Adipose tissue (tissue), 3 donors: Measurements from ENCODE around the gene SCGB1C2. TPM values are rescaled to one million over a fixed set of nuclear protein-coding genes. Genes with fewer than 3 reads are reported as not detected.

Experiments used
- H3K27ac ChIP-seq: one replicate; pipeline ENCODE4 v1.5.1; 2013; ENCODE audit warnings: low read depth, low read length
- WGBS, 3 donors: extraction: QIAGEN DNeasy Blood & Tissue Kit; methylation state at CpG; one replicate each; pipeline ENCODE4 v1.1.7; 2013; 5-methylcytosine and 5-hydroxymethylcytosine counted together
- polyA plus RNA-seq, 3 donors: library from polyadenylated mRNA; stranded (reverse); fragments of 200-250 nt; gene quantifications; one replicate each; pipeline ENCODE4 v1.2.3, GENCODE V29; 2013
- donor health status: healthy with polysubstance abuse.
- donor health status: Bipolar disorder and iron deficiency.
- donor health status: healthy.

Gene SCGB1C2
- polyA plus RNA-seq, 3 donors = 0.43 TPM; not detected in 2

DNA sequence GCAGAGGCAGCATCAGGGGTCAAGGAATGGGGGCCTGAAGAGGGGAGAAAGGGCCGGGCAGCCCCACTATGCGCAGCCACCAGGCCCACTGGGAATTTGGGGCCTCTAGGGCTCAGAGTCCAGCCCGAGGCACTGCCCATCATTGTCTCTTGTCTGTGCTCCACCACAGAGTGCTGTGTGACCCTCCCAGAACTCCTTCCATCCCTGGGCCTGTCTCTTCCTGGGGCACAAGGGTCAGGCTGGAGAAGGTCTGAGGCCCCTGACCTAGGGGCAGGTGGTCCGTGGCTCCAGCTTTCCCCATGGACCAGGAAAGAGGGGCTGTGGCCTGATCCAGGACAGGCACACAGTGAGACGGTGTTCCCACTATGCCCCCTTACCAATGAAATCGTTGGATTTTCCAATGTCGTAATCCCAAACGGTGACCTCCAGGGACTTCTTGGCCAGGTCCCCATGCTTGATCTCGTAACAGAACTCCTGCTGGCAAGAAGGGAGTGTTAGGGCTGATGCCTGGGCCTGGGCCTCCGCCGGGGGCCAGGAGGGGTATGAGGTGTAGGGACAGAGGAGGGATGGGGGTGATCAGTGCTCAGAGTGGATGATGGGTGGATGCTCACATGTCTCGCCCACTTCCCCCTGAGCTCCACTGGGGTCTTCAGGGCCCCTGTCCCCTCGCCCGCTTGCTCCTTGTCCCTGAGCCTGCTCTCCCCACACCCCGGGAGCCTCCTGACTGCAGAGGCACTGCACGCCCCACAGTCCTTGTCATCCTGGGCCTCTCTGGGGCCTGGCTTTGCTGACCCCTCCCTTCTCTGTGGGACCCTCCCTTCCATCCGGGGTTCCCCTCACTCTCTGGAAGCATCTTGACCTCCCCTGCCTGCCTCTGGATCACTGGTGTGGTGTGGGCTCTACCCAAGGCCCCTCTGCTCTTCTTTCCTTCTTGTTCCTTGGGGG is 10.7 kb downstream of the SCGB1C2 start:
- 85 to 90% (median 88%) methylated on average over 17 of the region's 17 CpGs for WGBS, 3 donors
- no peak overlapping the region for H3K27ac ChIP-seq

- 75 to 88% (median 88%) methylated on average over 10 to 11 of the region's 11 CpGs for WGBS, 3 donors
- no peak overlapping the region for H3K27ac ChIP-seq
Observed at GRCh38 chr17:148757-149156, 11.4 kb downstream of the SCGB1C2 start.

DNA sequence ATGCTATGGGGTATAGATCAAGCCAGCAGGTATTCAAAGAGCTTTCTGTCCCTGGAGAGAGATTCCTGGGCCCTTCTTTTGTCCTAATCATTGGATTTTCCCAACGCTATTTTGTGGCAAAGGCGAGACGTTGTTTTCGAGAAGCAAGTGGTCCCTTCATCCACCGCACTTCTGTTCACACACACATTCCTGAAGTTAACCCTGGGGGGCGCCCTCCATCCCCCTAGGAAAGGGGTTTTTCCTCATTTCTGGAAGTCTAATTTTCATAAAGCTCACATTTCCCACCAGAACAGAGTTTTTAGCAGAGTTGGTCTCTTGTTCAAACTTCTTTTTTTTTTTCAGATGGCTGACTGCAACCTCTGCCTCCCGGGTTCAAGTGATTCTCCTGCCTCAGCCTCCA is 11.9 kb downstream of the SCGB1C2 start:
- 89 to 92% (median 91%) methylated on average over 7 of the region's 7 CpGs for WGBS, 3 donors
- H3K27ac ChIP-seq = no peak overlapping the region

GRCh38 chr17:149897-150584 is 12.7 kb downstream of the SCGB1C2 start:
- no peak overlapping the region for H3K27ac ChIP-seq
- WGBS, 3 donors = 82 to 91% (median 86%) methylated on average over 9 of the region's 9 CpGs

DNA sequence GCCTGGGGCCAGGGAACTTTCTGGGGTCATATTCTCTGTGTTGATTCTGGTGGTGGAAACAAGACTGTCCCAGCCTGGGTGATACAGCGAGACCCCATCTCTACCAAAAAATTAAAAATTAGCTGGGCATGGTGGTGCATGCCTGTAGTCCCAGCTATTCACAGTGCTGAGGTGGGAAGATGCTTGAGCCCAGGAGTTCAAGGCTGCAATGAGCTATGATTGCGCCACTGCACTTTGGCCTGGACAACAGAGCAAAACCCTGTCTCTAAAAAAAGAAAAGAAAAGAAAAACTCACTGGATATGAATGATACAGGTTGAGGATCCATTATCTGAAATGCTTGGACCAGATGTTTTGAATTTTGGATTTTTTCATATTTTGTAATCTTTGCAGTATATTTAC is 13.6 kb downstream of the SCGB1C2 start:
- WGBS, 3 donors = 95 to 98% (median 97%) methylated on average over 2 of the region's 2 CpGs
- H3K27ac ChIP-seq = no peak overlapping the region

- 84 to 89% (median 87%) methylated on average over 25 to 26 of the region's 26 CpGs for WGBS, 3 donors
- H3K27ac ChIP-seq = no peak overlapping the region
Observed at GRCh38 chr17:151886-152859, 14.8 kb downstream of the SCGB1C2 start.

DNA sequence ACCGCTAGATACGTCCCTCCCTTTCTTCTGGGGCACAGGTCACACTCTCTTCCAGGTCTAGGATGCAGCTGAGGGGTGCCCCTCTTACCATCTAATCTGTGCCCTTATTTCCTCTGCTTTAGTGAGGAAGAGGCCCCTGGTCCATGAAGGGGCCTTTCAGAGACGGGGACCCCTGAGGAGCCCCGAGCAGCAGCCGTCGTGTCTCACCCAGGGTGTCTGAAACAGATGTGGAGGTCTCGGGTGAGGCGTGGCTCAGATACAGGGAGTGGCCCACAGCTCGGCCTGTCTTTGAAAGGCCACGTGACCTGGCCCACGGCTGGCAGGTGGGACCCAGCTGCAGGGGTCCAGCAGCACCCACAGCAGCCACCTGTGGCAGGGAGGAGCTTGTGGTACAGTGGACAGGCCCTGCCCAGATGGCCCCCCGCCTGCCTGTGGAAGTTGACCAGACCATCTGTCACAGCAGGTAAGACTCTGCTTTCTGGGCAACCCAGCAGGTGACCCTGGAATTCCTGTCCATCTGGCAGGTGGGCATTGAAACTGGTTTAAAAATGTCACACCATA is 15.6 kb downstream of the SCGB1C2 start:
- WGBS, 3 donors = 83 to 90% (median 89%) methylated on average over 12 of the region's 12 CpGs
- no peak overlapping the region for H3K27ac ChIP-seq

DNA sequence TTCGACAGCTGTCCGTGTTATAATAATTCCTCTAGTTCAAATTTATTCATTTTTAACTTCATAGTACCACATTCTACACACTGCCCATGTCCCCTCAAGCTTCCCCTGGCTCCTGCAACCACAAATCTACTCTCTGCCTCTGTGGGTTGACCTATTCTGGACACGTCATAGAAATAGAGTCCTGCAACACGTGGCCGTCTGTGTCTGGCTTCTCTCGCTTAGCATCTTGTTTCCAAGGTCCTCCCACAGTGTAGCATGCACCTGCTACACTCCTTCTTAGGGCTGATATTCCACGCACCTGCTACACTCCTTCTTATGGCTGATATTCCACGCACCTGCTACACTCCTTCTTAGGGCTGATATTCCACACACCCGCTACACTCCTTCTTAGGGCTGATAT is 16.5 kb downstream of the SCGB1C2 start:
- H3K27ac ChIP-seq = no peak overlapping the region
- WGBS, 3 donors = 87 to 93% (median 88%) methylated on average over 9 of the region's 9 CpGs

DNA sequence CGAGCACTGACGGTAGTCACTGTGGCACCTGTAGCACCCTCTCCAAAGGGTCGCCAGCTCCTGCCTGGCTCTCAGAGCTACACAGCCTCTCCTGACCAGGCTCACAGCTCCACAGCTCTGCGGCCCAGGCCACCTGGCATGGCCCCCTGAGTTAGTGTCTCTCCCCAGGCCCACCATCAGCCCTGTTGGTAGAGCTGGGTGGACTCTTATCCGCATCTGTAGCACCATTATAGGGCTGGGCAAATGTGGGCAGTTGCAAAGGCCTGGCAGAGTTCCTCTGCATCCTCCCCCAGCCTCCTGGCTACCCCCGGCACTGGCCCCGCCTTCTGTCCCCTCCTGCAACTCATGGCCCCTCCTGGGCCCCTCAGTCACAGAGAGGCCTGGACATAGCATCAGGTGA is 18.2 kb downstream of the SCGB1C2 start:
- no peak overlapping the region for H3K27ac ChIP-seq
- 83 to 90% (median 87%) methylated on average over 7 of the region's 7 CpGs for WGBS, 3 donors

DNA sequence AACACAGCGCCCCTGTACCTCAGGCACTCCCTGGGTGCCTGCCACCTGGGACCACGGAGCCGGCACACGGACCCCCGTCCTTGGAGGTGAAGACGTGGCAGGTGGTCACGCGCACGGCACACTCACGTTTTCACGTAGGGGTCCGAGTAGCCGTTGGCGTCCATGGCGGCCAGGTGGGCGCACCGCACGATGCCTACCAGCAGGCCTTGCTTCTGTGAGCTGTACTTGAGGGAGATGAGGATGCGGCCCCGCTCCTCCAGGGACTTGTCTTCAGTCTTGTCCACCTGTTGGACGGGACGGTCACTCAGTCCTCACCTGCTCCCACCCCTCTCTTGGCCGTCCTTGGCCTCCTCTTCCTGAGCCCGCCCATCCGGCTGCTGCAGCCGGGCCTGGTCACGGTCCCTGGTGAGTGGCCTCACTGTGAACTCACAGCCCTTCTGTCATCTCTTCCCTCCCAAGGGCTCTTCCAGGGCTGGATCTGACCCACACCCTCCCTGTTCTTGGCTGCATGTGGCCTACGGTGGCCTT is 18.8 kb downstream of the SCGB1C2 start:
- no peak overlapping the region for H3K27ac ChIP-seq
- WGBS, 3 donors = 91 to 94% (median 92%) methylated on average over 28 of the region's 28 CpGs

GRCh38 chr17:156946-157345 is 19.6 kb downstream of the SCGB1C2 start:
- H3K27ac ChIP-seq = no peak overlapping the region
- WGBS, 3 donors = 88 to 93% (median 90%) methylated on average over 19 of the region's 19 CpGs

DNA sequence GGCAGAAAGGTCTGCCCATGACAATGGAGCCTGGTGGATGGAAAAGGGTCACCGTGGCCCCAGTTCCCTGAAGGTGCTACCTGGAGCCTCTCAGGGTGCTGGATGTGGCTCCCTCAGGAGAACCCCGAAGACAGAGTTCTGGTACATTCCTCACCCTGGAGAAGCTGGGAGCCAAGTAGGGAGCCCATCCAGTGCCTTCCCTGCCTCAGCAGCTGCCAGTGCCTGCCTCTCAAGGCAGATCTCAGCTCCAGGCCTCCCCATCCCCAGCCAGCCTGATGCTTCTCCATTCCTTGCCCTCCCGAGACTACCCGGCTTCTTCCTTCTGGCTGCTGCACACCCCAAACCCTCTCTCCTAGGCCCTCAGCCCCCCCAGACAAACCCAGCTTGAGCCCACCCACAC is 20.5 kb downstream of the SCGB1C2 start:
- H3K27ac ChIP-seq = no peak overlapping the region
- 92 to 97% (median 93%) methylated on average over 4 of the region's 4 CpGs for WGBS, 3 donors

DNA sequence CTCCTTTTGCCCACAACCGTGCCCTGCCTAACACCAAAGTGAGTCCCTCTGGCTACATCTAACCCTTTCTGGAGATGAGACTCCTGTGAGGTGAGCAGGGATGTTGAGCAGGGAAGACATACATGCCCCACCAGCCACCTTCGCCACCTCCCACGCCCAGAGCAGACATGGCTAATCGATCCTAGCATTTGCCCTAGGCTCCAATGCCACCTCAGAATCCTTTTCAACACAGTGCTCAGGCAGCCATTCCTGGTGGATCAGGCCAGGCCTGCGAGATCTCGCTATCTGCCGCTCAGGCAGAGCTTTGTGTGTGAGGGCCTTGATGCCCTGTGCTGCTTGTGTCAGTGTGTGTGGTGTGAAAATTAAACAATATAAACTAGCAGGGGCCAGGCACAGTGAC is 21.0 kb downstream of the SCGB1C2 start:
- no peak overlapping the region for H3K27ac ChIP-seq
- 96 to 98% (median 96%) methylated on average over 7 of the region's 7 CpGs for WGBS, 3 donors

DNA sequence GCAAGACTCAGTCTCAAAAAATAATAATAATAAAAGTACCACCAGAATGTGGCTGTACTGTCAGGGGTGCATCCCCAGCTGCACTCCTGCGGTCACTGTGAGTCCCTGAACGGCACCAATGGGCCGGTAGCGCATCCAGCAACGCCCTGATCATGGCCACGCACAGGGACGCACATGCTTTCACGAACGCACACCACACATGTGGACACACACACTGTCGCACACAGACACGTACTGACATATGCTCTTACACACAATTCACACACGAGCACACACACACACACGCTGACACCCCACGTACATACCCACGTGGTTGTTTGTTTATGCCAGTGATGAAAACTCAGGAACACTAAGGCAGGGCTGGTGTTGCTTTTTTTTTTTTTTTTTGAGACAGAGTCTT is 22.2 kb downstream of the SCGB1C2 start:
- H3K27ac ChIP-seq = no peak overlapping the region
- 95 to 97% (median 95%) methylated on average over 15 of the region's 15 CpGs for WGBS, 3 donors

- WGBS, 3 donors = 90 to 92% (median 91%) methylated on average over 11 to 13 of the region's 13 CpGs
- no peak overlapping the region for H3K27ac ChIP-seq
Observed at GRCh38 chr17:160336-160735, 23.0 kb downstream of the SCGB1C2 start.

DNA sequence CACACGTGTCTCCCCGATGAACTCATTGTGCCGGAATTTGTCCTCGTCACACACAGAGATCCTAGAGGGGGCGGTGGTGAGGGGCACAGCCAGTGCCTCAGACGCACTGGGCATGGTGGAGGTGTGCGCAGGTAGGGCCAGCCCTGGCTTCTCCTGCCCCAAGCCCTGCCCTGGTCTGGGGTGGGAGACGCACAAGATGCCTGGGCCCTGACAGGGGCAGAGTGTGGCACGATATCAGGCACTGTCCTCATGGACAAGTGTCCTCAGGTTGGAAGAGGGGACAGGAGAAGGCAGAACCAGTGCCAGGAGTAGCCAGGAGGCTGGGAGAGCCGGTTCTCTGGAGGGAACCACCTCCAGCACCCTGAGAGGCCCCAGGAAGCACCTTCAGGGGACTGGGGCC is 24.1 kb downstream of the SCGB1C2 start:
- H3K27ac ChIP-seq = no peak overlapping the region
- 89 to 94% (median 90%) methylated on average over 10 of the region's 10 CpGs for WGBS, 3 donors

DNA sequence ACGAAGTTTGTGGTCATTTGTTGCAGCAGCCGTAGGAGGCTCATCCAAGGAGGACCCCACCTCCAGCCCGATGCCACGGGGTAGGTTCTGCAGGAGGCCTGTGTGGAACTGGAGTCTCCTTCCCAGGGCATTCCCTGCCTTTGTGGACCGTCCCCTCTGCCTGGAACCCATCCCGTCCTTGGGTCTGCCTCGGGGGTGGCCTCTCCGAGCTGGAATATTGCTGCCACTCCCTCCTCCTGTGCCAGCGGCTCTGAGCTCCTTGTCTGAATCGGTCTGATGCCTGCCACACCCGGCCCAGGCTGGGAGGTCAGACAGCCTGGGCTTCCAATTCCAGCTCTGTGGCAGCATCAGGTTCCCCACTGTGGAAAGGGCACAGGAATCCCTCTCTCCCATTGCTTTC is 25.3 kb downstream of the SCGB1C2 start:
- H3K27ac ChIP-seq = no peak overlapping the region

DNA sequence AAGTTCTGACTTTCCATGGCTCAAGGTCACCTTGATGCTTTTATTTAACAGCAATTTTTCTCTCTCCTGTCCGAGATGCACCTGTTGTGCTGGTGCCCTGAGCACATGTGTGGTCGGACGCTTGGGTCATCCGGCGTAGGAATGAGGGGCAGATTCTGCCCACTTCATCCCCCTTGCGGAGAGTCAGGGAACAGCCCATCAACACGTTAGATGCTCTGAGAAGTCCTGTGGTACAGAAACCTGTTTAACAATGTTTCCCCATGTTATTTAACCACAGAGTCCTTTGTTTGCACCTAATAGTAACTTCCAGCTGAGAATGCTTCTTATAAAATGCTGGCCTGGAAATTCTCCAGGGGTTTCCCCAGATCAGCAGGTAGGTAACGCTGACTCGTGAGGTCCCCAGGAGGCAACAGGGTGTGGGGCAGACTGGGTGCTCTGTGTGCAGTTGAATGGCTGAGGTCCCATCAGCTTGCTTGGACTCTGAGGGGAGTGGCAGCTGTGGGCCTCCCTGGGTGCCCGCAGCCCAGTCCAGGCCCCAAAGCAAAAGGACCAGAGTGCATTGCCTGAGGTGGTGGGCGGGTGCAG is 26.2 kb downstream of the SCGB1C2 start:
- no peak overlapping the region for H3K27ac ChIP-seq
- 81 to 93% (median 85%) methylated on average over 11 of the region's 11 CpGs for WGBS, 3 donors

More for the DNA sequence above, 25.3 kb downstream of the SCGB1C2 start:
- 91 to 92% (median 92%) methylated on average over 11 of the region's 11 CpGs for WGBS, 3 donors
